ENCODE results near the gene PPP1R13L.

PPP1R13L gene

GRCh38 chr19:45364696-45365095 lies 40.2 kb downstream of the PPP1R13L start:
- DNase-seq, result no peak

- no peak for DNase-seq
Observed at GRCh38 chr19:45363861-45364459, 40.9 kb downstream of the PPP1R13L start.

GRCh38 chr19:45362291-45362690 lies 42.6 kb downstream of the PPP1R13L start:
- DNase-seq, result no peak

- no peak for DNase-seq
Observed at GRCh38 chr19:45361608-45362007, 43.3 kb downstream of the PPP1R13L start.

GRCh38 chr19:45358213-45358792 lies 46.6 kb downstream of the PPP1R13L start:
- no peak for DNase-seq

GRCh38 chr19:45357445-45357783 lies 47.5 kb downstream of the PPP1R13L start:
- DNase-seq, result no peak

- no peak for DNase-seq
Observed at GRCh38 chr19:45356760-45357444, 48.0 kb downstream of the PPP1R13L start.

- DNase-seq, result no peak
Observed at GRCh38 chr19:45355910-45356309, 49.0 kb downstream of the PPP1R13L start.

GRCh38 chr19:45355402-45355801 lies 49.5 kb downstream of the PPP1R13L start:
- no peak for DNase-seq

- no peak for DNase-seq
Observed at GRCh38 chr19:45354241-45354842, 50.5 kb downstream of the PPP1R13L start.

- DNase-seq, result no peak
Observed at GRCh38 chr19:45352914-45353796, 51.7 kb downstream of the PPP1R13L start.

GRCh38 chr19:45352471-45352870 lies 52.4 kb downstream of the PPP1R13L start:
- no peak for DNase-seq

GRCh38 chr19:45352062-45352461 lies 52.8 kb downstream of the PPP1R13L start:
- DNase-seq, result no peak

GRCh38 chr19:45351401-45351952 lies 53.4 kb downstream of the PPP1R13L start:
- no peak for DNase-seq

- DNase-seq, result no peak
Observed at GRCh38 chr19:45350477-45351058, 54.3 kb downstream of the PPP1R13L start.

- DNase-seq, result no peak
Observed at GRCh38 chr19:45349430-45349941, 55.4 kb downstream of the PPP1R13L start.

GRCh38 chr19:45349126-45349415 lies 55.8 kb downstream of the PPP1R13L start:
- DNase-seq, result no peak

GRCh38 chr19:45348367-45349125 lies 56.3 kb downstream of the PPP1R13L start:
- no peak for DNase-seq

GRCh38 chr19:45347570-45348366 lies 57.1 kb downstream of the PPP1R13L start:
- no peak for DNase-seq

- DNase-seq, result no peak
Observed at GRCh38 chr19:45346449-45346848, 58.4 kb downstream of the PPP1R13L start.

All from C1 segment of cervical spinal cord (tissue), 14 donors.